Mesenchymal stem cell (in vitro differentiated cells and primary cell): Measurements from ENCODE around the gene CLEC4G.

Experiments
- DNase-seq: peaks from one replicate; pipeline ENCODE4 v3.0.0-alpha.2; 2013
- H2AFZ ChIP-seq: one replicate; pipeline ENCODE4 v1.6.1; 2013; ENCODE audit warnings: low read depth, mild to moderate bottlenecking, control low read depth, inconsistent platforms, low read length, moderate library complexity
- H2AK5ac ChIP-seq: 2 replicates; pipeline ENCODE4 v1.6.1; 2013; ENCODE audit warnings: low read length, moderate library complexity, mild to moderate bottlenecking, inconsistent platforms; ENCODE audit not compliant: severe bottlenecking
- H2BK120ac ChIP-seq: one replicate; pipeline ENCODE4 v1.6.1; 2013; ENCODE audit warnings: low read depth, mild to moderate bottlenecking, inconsistent platforms, low read length, moderate library complexity
- H2BK12ac ChIP-seq, 2 experiments: one replicate each; pipeline ENCODE4 v1.6.1; 2013; ENCODE audit warnings: inconsistent platforms in 2 of 2, low read length in 2 of 2, mild to moderate bottlenecking in 2 of 2, moderate library complexity in 2 of 2, control low read depth in 1 of 2
- H2BK15ac ChIP-seq: one replicate; pipeline ENCODE4 v1.6.1; 2013; ENCODE audit warnings: mild to moderate bottlenecking, low read depth, inconsistent platforms; ENCODE audit not compliant: poor library complexity, severe bottlenecking
- H2BK5ac ChIP-seq: 2 replicates; pipeline ENCODE4 v1.6.1; 2013; ENCODE audit warnings: low read depth, mild to moderate bottlenecking, low read length, control low read depth, inconsistent platforms; ENCODE audit not compliant: poor library complexity, severe bottlenecking
- H3K14ac ChIP-seq, 2 experiments: one replicate each; pipeline ENCODE4 v1.6.1; 2013; ENCODE audit warnings: inconsistent platforms in 2 of 2, low read length in 2 of 2, control low read depth in 1 of 2, mild to moderate bottlenecking in 1 of 2, moderate library complexity in 1 of 2
- H3K18ac ChIP-seq, 2 experiments: one replicate each; pipeline ENCODE4 v1.6.1; 2013; ENCODE audit warnings: inconsistent platforms in 2 of 2, low read length in 2 of 2, control low read depth in 1 of 2, low read depth in 1 of 2, mild to moderate bottlenecking in 1 of 2
- H3K23ac ChIP-seq, 2 experiments: one replicate each; pipeline ENCODE4 v1.6.1; 2013; ENCODE audit warnings: inconsistent platforms in 2 of 2, low read length in 2 of 2, mild to moderate bottlenecking in 2 of 2, moderate library complexity in 2 of 2, control low read depth in 1 of 2
- H3K27ac ChIP-seq: 2 replicates; pipeline ENCODE4 v1.5.1; 2013; ENCODE audit warnings: mild to moderate bottlenecking, moderate library complexity, low read length, control low read depth, inconsistent platforms; ENCODE audit not compliant: poor library complexity, severe bottlenecking
- H3K27me3 ChIP-seq, 2 experiments: 2 replicates each; pipeline versions ENCODE4 v1.6.1 to v1.7.0; 2013; ENCODE audit warnings: low read length in 2 of 2, mild to moderate bottlenecking in 2 of 2, moderate library complexity in 2 of 2, control low read depth in 1 of 2, inconsistent platforms in 1 of 2; ENCODE audit not compliant: control insufficient read depth in 1 of 2, insufficient read depth in 1 of 2
- H3K36me3 ChIP-seq, 2 experiments: 2 replicates each; pipeline versions ENCODE4 v1.6.1 to v1.7.0; 2013; ENCODE audit warnings: low read length in 2 of 2, control low read depth in 1 of 2, inconsistent platforms in 1 of 2, low read depth in 1 of 2, mild to moderate bottlenecking in 1 of 2; ENCODE audit not compliant: insufficient read depth in 2 of 2, control insufficient read depth in 1 of 2
- H3K4ac ChIP-seq, 2 experiments: one replicate each; pipeline ENCODE4 v1.6.1; 2013; ENCODE audit warnings: inconsistent platforms in 2 of 2, low read length in 2 of 2, mild to moderate bottlenecking in 2 of 2, moderate library complexity in 2 of 2, control low read depth in 1 of 2, low read depth in 1 of 2
- H3K4me1 ChIP-seq: 2 replicates; pipeline ENCODE4 v1.6.1; 2013; ENCODE audit warnings: low read depth, low read length, control low read depth; ENCODE audit not compliant: control insufficient read depth, insufficient read depth
- H3K4me2 ChIP-seq: 2 replicates; pipeline ENCODE4 v1.6.1; 2013; ENCODE audit warnings: low read length, mild to moderate bottlenecking, inconsistent platforms; ENCODE audit not compliant: poor library complexity, severe bottlenecking
- H3K4me3 ChIP-seq, 2 experiments: 2 replicates each; pipeline versions ENCODE4 v1.5.1 to v1.7.0; 2013; ENCODE audit warnings: low read length in 2 of 2, mild to moderate bottlenecking in 2 of 2, control low read depth in 1 of 2, low read depth in 1 of 2; ENCODE audit not compliant: insufficient read depth in 1 of 2
- H3K79me1 ChIP-seq: replicated peaks from 2 replicates; pipeline ENCODE4 v1.6.1; 2013; ENCODE audit warnings: mild to moderate bottlenecking, control low read depth, low read length, inconsistent platforms; ENCODE audit not compliant: poor library complexity, severe bottlenecking
- H3K9ac ChIP-seq: 2 replicates; pipeline ENCODE4 v1.7.0; 2013; ENCODE audit warnings: mild to moderate bottlenecking, low read length, moderate library complexity
- H3K9me3 ChIP-seq: 2 replicates; pipeline ENCODE4 v1.7.0; 2013; ENCODE audit warnings: mild to moderate bottlenecking, low read length; ENCODE audit not compliant: control insufficient read depth
- H4K8ac ChIP-seq: one replicate; pipeline ENCODE4 v1.6.1; 2013; ENCODE audit warnings: inconsistent platforms, mild to moderate bottlenecking, low read length, moderate library complexity
- H4K91ac ChIP-seq: one replicate; pipeline ENCODE4 v1.6.1; 2013; ENCODE audit warnings: mild to moderate bottlenecking, low read length, inconsistent platforms
- WGBS: methylation state at CpG from one replicate; pipeline ENCODE4 v1.1.7; 2013; ENCODE audit warnings: mixed read lengths; 5-methylcytosine and 5-hydroxymethylcytosine counted together

Gene CLEC4G

GRCh38 chr19:7689165-7689564 lies 42.7 kb downstream of the CLEC4G start:
- H2BK5ac ChIP-seq, result no peak overlapping the region
- peaks cover 0 to 8% of the 10 kb centered on the region in 2 experiments for H3K36me3 ChIP-seq
- H3K4me3 ChIP-seq, result no peak overlapping the region
- H3K4me2 ChIP-seq, result no peak overlapping the region
- H3K23ac ChIP-seq, result no peak overlapping the region
- no peak overlapping the region for H3K18ac ChIP-seq
- no peak overlapping the region for H2AFZ ChIP-seq
- H3K27ac ChIP-seq, result no peak overlapping the region
- no peak overlapping the region for H3K9ac ChIP-seq
- H2AK5ac ChIP-seq, result no peak overlapping the region
- no peak overlapping the region for H3K4ac ChIP-seq
- WGBS, result 86% methylated on average over 21 of the region's 23 CpGs
- H3K79me1 ChIP-seq, result peaks cover 2% of the 10 kb centered on the region
- H4K8ac ChIP-seq, result no peak overlapping the region
- H3K4me1 ChIP-seq, result no peaks in the 10 kb centered on the region
- no peak overlapping the region for H3K14ac ChIP-seq
- H2BK12ac ChIP-seq, result no peak overlapping the region
- H4K91ac ChIP-seq, result no peak overlapping the region
- no peak overlapping the region for H2BK15ac ChIP-seq
- peaks cover 0 to 17% of the 10 kb centered on the region in 2 experiments for H3K27me3 ChIP-seq
- H3K9me3 ChIP-seq, result no peaks in the 10 kb centered on the region
- DNase-seq, result no peak
- H2BK120ac ChIP-seq, result no peak overlapping the region

DNA sequence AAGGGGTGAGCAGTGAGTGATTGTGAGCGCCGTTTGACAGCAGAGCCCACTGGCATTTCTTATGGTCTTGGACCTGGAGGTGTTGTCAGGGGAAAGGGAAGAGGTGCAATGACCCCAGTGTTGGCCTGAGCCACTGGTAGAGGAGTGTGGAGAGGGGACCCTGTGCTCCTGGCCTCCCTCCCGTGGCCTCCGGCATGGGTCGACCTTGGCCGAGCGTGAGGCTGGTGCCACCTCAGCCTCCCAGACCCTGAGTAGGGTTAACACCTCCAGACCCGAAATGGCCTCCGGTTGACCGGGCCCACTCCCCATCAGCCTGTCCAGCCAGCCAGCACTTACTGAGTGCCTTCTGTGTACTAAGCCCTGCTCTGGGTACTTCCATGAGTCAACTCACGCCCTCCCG lies 44.7 kb downstream of the CLEC4G start:
- Histone ChIP-seq H3K23ac (no peak overlapping the region), H3K9me3 (no peaks in the 10 kb centered on the region), H3K36me3 (peaks cover 16 to 28% of the 10 kb centered on the region in 2 experiments), H2BK15ac (no peak overlapping the region), H3K9ac (no peak overlapping the region), H2BK5ac (no peak overlapping the region), H3K79me1 (peaks cover 9% of the 10 kb centered on the region), H3K18ac (no peak overlapping the region), H3K4me3 (no peak overlapping the region), H3K27me3 (peaks cover 0 to 13% of the 10 kb centered on the region in 2 experiments), H3K4me1 (peaks cover 4% of the 10 kb centered on the region), H3K4me2 (no peak overlapping the region), H3K27ac (no peak overlapping the region), H2AK5ac (no peak overlapping the region), H3K14ac (no peak overlapping the region), H4K91ac (no peak overlapping the region), H3K4ac (no peak overlapping the region), H2BK120ac (no peak overlapping the region), H2BK12ac (no peak overlapping the region), H2AFZ (no peak overlapping the region), H4K8ac (no peak overlapping the region)
- DNase-seq, result no peak
- 94% methylated on average over 12 of the region's 12 CpGs for WGBS

- H3K79me1 ChIP-seq, result peaks cover 23% of the 10 kb centered on the region
- peaks cover 17 to 32% of the 10 kb centered on the region in 2 experiments for H3K36me3 ChIP-seq
- H2AK5ac ChIP-seq, result no peak overlapping the region
- H3K18ac ChIP-seq, result no peak overlapping the region
- no peak overlapping the region for H2BK5ac ChIP-seq
- no peak for DNase-seq
- no peak overlapping the region for H2BK12ac ChIP-seq
- no peak overlapping the region for H3K4me3 ChIP-seq
- H4K91ac ChIP-seq, result no peak overlapping the region
- no peaks in the 10 kb centered on the region for H3K9me3 ChIP-seq
- H3K4ac ChIP-seq, result no peak overlapping the region
- H2BK15ac ChIP-seq, result no peak overlapping the region
- H2AFZ ChIP-seq, result no peak overlapping the region
- H2BK120ac ChIP-seq, result no peak overlapping the region
- H3K14ac ChIP-seq, result no peak overlapping the region
- H3K23ac ChIP-seq, result no peak overlapping the region
- H3K9ac ChIP-seq, result no peak overlapping the region
- H3K4me1 ChIP-seq, result peaks cover 13% of the 10 kb centered on the region
- 55% methylated on average over 18 of the region's 19 CpGs for WGBS
- H3K27ac ChIP-seq, result no peak overlapping the region
- no peak overlapping the region for H3K4me2 ChIP-seq
- H3K27me3 ChIP-seq, result peaks cover 0 to 13% of the 10 kb centered on the region in 2 experiments
- H4K8ac ChIP-seq, result peak overlapping the region; percentile 4
These were observed 46.1 kb downstream of the CLEC4G start for GRCh38 chr19:7685546-7686445.

DNA sequence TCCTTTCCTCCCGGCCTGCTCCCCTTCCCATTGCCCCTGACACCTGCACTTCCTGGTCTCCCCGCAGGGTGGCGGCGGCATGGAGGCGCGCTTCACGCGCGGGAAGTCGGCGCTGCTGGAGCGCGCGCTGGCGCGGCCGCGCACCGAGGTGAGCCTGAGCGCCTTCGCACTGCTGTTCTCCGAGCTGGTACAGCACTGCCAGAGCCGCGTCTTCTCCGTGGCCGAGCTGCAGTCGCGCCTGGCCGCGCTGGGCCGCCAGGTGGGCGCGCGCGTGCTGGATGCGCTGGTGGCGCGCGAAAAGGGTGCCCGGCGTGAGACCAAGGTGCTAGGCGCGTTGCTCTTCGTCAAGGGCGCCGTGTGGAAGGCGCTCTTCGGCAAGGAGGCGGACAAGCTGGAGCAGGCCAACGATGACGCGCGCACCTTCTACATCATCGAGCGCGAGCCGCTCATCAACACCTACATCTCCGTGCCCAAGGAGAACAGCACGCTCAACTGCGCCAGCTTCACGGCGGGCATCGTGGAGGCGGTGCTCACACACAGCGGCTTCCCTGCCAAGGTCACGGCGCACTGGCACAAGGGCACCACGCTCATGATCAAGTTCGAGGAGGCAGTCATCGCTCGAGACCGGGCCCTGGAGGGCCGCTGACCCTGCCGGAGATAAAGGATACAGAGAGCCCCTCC lies 49.6 kb downstream of the CLEC4G start:
- Histone ChIP-seq H3K4ac (no peak overlapping the region), H2BK5ac (no peak overlapping the region), H2BK120ac (no peak overlapping the region), H2BK15ac (no peak overlapping the region), H2AFZ (no peak overlapping the region), H3K79me1 (peaks cover 23% of the 10 kb centered on the region), H3K27ac (no peak overlapping the region), H3K4me2 (peak overlapping the region; percentile 79), H2BK12ac (peak overlapping the region in 1 of 2 experiments; percentile 74), H3K4me1 (peaks cover 17% of the 10 kb centered on the region), H4K91ac (peak overlapping the region; percentile 11), H3K9ac (peak overlapping the region; percentile 94), H3K18ac (no peak overlapping the region), H2AK5ac (no peak overlapping the region), H3K23ac (no peak overlapping the region), H3K14ac (no peak overlapping the region), H3K27me3 (peaks cover 11 to 26% of the 10 kb centered on the region in 2 experiments), H3K36me3 (peaks cover 17 to 32% of the 10 kb centered on the region in 2 experiments), H4K8ac (peak overlapping the region; percentile 28), H3K9me3 (no peaks in the 10 kb centered on the region), H3K4me3 (peak overlapping the region in 1 of 2 experiments; percentile 93)
- DNase-seq, result no peak
- WGBS, result 98% methylated on average over 74 of the region's 74 CpGs
